Epithelial cell of esophagus (primary cell): ENCODE measurements around the gene IL6ST.

Source experiments
- DNase-seq: peaks from one replicate; pipeline ENCODE4 v3.0.0; 2010; ENCODE audit warnings: low read depth
- H3K4me3 ChIP-seq: 2 replicates; pipeline ENCODE4 v1.5.1; 2011; ENCODE audit warnings: mild to moderate bottlenecking, low read length, control low read depth
- CTCF ChIP-seq: IDR thresholded peaks from 2 replicates; pipeline ENCODE4 v1.5.1; 2011; ENCODE audit warnings: low read depth, mild to moderate bottlenecking, low read length, control low read depth, inconsistent platforms; ENCODE audit not compliant: insufficient read depth; ENCODE audit errors: missing control alignments

IL6ST gene

GRCh38 chr5:55917402-55918086 lies 77.2 kb downstream of the IL6ST start:
- H3K4me3 ChIP-seq: no peak overlapping the region
- TF ChIP-seq CTCF: no peak
- DNase-seq: no peak

- DNase-seq: no peak
- TF ChIP-seq CTCF: no peak
- H3K4me3 ChIP-seq: no peak overlapping the region
These were observed 77.8 kb downstream of the IL6ST start for GRCh38 chr5:55916986-55917385.

GRCh38 chr5:55915783-55916182 lies 79.0 kb downstream of the IL6ST start:
- no peak for DNase-seq
- H3K4me3 ChIP-seq: no peak overlapping the region
- no peak for TF ChIP-seq CTCF

GRCh38 chr5:55914971-55915370 lies 79.8 kb downstream of the IL6ST start:
- no peak for TF ChIP-seq CTCF
- H3K4me3 ChIP-seq: no peak overlapping the region
- DNase-seq: no peak

GRCh38 chr5:55913466-55914413 lies 81.0 kb downstream of the IL6ST start:
- H3K4me3 ChIP-seq: no peak overlapping the region
- TF ChIP-seq CTCF: no peak
- no peak for DNase-seq

GRCh38 chr5:55911784-55912653 lies 82.7 kb downstream of the IL6ST start:
- no peak overlapping the region for H3K4me3 ChIP-seq
- TF ChIP-seq CTCF: no peak
- no peak for DNase-seq
